Measurements from ENCODE around the gene OSBPL3.

OSBPL3 gene

DNA sequence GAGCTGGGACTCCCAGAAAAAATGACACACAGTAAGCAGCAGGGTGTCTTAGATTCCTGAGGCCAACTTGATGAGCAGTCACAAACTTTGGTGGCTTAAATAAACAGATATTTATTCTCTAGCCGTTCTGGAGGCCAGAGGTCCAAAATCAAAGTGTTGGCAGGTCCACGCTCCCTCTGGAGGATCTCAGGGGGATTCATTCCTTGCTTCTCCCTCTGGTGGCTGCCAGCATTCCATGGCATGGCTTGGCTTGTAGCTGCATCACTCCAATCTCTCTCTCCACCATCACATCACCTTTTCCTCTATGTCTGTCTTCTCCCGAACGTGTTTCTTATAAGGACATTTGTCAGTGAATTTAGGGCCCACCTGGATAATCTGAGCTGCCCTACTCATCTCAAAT is 98.4 kb downstream of the OSBPL3 start:
- H3K9me3 ChIP-seq (ENCODE audit: insufficient read depth, low read length) = no peaks in the 10 kb centered on the region
- H3K9me2 ChIP-seq (replicated peaks; ENCODE audit: insufficient read depth, low read length) = no peaks in the 10 kb centered on the region
- H3K27ac ChIP-seq (ENCODE audit: low read depth, low read length) = peak overlapping the region; percentile 88
- TF ChIP-seq, protein P1, sequence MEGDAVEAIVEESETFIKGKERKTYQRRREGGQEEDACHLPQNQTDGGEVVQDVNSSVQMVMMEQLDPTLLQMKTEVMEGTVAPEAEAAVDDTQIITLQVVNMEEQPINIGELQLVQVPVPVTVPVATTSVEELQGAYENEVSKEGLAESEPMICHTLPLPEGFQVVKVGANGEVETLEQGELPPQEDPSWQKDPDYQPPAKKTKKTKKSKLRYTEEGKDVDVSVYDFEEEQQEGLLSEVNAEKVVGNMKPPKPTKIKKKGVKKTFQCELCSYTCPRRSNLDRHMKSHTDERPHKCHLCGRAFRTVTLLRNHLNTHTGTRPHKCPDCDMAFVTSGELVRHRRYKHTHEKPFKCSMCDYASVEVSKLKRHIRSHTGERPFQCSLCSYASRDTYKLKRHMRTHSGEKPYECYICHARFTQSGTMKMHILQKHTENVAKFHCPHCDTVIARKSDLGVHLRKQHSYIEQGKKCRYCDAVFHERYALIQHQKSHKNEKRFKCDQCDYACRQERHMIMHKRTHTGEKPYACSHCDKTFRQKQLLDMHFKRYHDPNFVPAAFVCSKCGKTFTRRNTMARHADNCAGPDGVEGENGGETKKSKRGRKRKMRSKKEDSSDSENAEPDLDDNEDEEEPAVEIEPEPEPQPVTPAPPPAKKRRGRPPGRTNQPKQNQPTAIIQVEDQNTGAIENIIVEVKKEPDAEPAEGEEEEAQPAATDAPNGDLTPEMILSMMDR (IDR thresholded peaks at IDR 0.05; ENCODE audit: insufficient read depth, low read length, poor library complexity, severe bottlenecking) = no peak
- no peak for TF ChIP-seq EZH2phosphoT487 (conservative IDR thresholded peaks at IDR 0.05; ENCODE audit: low read length)
- H3K79me2 ChIP-seq (ENCODE audit: insufficient read depth, low read length) = peaks cover 16% of the 10 kb centered on the region
- H3K4me2 ChIP-seq (ENCODE audit: low read depth, low read length, poor library complexity, severe bottlenecking) = no peak overlapping the region
- no peaks in the 10 kb centered on the region for H4K20me1 ChIP-seq (ENCODE audit: low read depth, low read length)
- H3K27me3 ChIP-seq (ENCODE audit: low read length) = no peaks in the 10 kb centered on the region
- H2AFZ ChIP-seq (ENCODE audit: low read depth, low read length, severe bottlenecking) = no peak overlapping the region
- 0 out of 2 replicates have a peak, but pooled peaks cover 4% of the 10 kb centered on the region for H3K36me3 ChIP-seq (ENCODE audit: low read length)
- H3F3A ChIP-seq (ENCODE audit: insufficient read depth) = peaks cover 56% of the 10 kb centered on the region
- H3K9ac ChIP-seq (ENCODE audit: low read length) = no peak overlapping the region
- no peak overlapping the region for H3K4me3 ChIP-seq (ENCODE audit: insufficient read depth, low read length, poor library complexity, severe bottlenecking)

DNA sequence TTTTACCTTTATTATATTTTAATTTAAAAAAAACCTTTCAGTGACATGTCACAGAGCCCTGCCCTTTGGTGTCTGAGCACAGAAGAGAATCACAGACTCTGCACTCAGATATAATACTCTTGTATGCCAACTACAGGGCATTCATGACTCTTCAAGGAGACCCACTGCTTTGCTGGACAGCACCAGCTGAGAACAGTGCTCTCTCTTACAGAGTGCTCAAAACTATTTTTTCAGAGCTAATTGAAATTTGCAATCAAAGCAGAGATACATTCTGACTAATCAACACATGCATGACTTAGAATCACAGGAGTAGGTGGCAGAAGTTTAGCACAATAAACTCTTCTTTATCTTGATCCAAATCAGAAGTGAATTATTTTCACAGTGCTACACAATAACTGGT is 99.1 kb downstream of the OSBPL3 start:
- Histone ChIP-seq H3F3A (ENCODE audit: insufficient read depth) (peaks cover 63% of the 10 kb centered on the region), H3K9me2 (replicated peaks; ENCODE audit: insufficient read depth, low read length) (no peaks in the 10 kb centered on the region)

DNA sequence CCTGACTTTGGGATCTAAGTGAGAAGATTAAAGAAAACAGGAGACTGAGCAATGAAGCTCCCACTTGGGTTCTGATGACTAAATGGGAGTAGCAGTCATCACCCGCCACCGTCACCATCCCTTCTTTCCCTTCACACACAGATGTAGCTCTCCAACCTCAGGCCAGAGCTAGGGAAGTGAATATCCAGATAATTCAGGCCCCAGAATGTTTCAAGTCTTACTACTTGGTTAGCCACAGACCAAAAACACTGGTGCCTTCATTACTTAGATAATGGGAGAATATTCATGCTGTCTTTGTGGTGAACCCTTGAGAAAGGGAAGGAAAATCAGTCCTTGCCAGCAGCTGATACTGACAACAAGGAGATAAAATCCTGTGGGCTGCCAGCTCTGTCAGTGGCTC is 100.7 kb downstream of the OSBPL3 start:
- H3K4me2 ChIP-seq (ENCODE audit: low read depth, low read length, poor library complexity, severe bottlenecking) = peak overlapping the region; percentile 60
- TF ChIP-seq, protein P1 (IDR thresholded peaks at IDR 0.05; ENCODE audit: insufficient read depth, low read length, poor library complexity, severe bottlenecking) = no peak
- TF ChIP-seq EZH2phosphoT487 (conservative IDR thresholded peaks at IDR 0.05; ENCODE audit: low read length) = no peak

More for the DNA sequence above, 99.1 kb downstream of the OSBPL3 start:
- H2AFZ ChIP-seq (ENCODE audit: low read depth, low read length, severe bottlenecking) = no peak overlapping the region
- TF ChIP-seq EZH2phosphoT487 (conservative IDR thresholded peaks at IDR 0.05; ENCODE audit: low read length) = no peak
- TF ChIP-seq, protein P1 (IDR thresholded peaks at IDR 0.05; ENCODE audit: insufficient read depth, low read length, poor library complexity, severe bottlenecking) = no peak
- H3K27ac ChIP-seq (ENCODE audit: low read depth, low read length) = peak overlapping the region; percentile 88
- H4K20me1 ChIP-seq (ENCODE audit: low read depth, low read length) = no peaks in the 10 kb centered on the region
- H3K4me2 ChIP-seq (ENCODE audit: low read depth, low read length, poor library complexity, severe bottlenecking) = no peak overlapping the region
- peaks cover 23% of the 10 kb centered on the region for H3K79me2 ChIP-seq (ENCODE audit: insufficient read depth, low read length)
- H3K9me3 ChIP-seq (ENCODE audit: insufficient read depth, low read length) = no peaks in the 10 kb centered on the region
- H3K27me3 ChIP-seq (ENCODE audit: low read length) = no peaks in the 10 kb centered on the region
- no peak overlapping the region; the same call in 1 of the 2 replicates for H3K9ac ChIP-seq (ENCODE audit: low read length)
- H3K36me3 ChIP-seq (ENCODE audit: low read length) = no peaks in the 10 kb centered on the region; the same call in 1 of the 2 replicates
- H3K4me3 ChIP-seq (ENCODE audit: insufficient read depth, low read length, poor library complexity, severe bottlenecking) = no peak overlapping the region

More for the DNA sequence above, 100.7 kb downstream of the OSBPL3 start:
- H3F3A ChIP-seq (ENCODE audit: insufficient read depth) = peaks cover 75% of the 10 kb centered on the region
- no peak overlapping the region for H2AFZ ChIP-seq (ENCODE audit: low read depth, low read length, severe bottlenecking)
- H3K27me3 ChIP-seq (ENCODE audit: low read length) = no peaks in the 10 kb centered on the region
- no peak overlapping the region for H3K4me3 ChIP-seq (ENCODE audit: insufficient read depth, low read length, poor library complexity, severe bottlenecking)
- H3K27ac ChIP-seq (ENCODE audit: low read depth, low read length) = peak overlapping the region; percentile 88
- no peaks in the 10 kb centered on the region for H3K9me2 ChIP-seq (replicated peaks; ENCODE audit: insufficient read depth, low read length)
- H3K36me3 ChIP-seq (ENCODE audit: low read length) = no peaks in the 10 kb centered on the region; the same call in 1 of the 2 replicates
- peaks cover 31% of the 10 kb centered on the region for H3K79me2 ChIP-seq (ENCODE audit: insufficient read depth, low read length)
- H3K9ac ChIP-seq (ENCODE audit: low read length) = peak overlapping the region; percentile 42; the same call in 1 of the 2 replicates
- no peaks in the 10 kb centered on the region for H4K20me1 ChIP-seq (ENCODE audit: low read depth, low read length)
- no peaks in the 10 kb centered on the region for H3K9me3 ChIP-seq (ENCODE audit: insufficient read depth, low read length)
